Measurements from ENCODE around the gene C15orf39. TPM values are rescaled to one million over a fixed set of nuclear protein-coding genes. Genes with fewer than 3 reads are reported as not detected.
"Not testable (repeated sequence)": the region's sequence is repeated elsewhere in the genome, so short reads cannot be mapped to it uniquely, and the experiment has no call there.

C15orf39 gene
- total and polyA plus RNA-seq, 2 experiments from 2014 or later: 13.4 to 54.1 TPM

DNA sequence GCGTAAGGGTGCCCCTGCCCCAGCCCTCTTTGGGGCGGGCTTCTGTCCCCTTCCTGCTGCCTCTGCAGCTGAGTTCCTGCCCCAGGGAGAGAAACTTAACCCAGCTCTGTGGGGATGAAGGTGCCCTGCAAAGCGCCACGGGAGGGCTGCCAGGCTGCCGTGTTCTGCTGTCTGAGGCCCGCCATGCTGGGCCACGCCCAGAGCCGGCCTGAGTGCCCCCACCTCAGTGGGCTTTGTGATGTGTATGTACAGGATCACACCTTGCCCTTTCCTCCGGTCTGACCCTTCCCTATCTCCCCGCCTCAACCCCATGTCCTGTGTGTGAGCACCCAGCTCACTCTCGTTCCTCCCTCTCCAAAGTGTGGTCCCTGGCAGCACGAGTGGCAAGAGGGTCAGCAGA, 22.6 kb downstream of the C15orf39 start (continued):
- TF ChIP-seq, protein P1, sequence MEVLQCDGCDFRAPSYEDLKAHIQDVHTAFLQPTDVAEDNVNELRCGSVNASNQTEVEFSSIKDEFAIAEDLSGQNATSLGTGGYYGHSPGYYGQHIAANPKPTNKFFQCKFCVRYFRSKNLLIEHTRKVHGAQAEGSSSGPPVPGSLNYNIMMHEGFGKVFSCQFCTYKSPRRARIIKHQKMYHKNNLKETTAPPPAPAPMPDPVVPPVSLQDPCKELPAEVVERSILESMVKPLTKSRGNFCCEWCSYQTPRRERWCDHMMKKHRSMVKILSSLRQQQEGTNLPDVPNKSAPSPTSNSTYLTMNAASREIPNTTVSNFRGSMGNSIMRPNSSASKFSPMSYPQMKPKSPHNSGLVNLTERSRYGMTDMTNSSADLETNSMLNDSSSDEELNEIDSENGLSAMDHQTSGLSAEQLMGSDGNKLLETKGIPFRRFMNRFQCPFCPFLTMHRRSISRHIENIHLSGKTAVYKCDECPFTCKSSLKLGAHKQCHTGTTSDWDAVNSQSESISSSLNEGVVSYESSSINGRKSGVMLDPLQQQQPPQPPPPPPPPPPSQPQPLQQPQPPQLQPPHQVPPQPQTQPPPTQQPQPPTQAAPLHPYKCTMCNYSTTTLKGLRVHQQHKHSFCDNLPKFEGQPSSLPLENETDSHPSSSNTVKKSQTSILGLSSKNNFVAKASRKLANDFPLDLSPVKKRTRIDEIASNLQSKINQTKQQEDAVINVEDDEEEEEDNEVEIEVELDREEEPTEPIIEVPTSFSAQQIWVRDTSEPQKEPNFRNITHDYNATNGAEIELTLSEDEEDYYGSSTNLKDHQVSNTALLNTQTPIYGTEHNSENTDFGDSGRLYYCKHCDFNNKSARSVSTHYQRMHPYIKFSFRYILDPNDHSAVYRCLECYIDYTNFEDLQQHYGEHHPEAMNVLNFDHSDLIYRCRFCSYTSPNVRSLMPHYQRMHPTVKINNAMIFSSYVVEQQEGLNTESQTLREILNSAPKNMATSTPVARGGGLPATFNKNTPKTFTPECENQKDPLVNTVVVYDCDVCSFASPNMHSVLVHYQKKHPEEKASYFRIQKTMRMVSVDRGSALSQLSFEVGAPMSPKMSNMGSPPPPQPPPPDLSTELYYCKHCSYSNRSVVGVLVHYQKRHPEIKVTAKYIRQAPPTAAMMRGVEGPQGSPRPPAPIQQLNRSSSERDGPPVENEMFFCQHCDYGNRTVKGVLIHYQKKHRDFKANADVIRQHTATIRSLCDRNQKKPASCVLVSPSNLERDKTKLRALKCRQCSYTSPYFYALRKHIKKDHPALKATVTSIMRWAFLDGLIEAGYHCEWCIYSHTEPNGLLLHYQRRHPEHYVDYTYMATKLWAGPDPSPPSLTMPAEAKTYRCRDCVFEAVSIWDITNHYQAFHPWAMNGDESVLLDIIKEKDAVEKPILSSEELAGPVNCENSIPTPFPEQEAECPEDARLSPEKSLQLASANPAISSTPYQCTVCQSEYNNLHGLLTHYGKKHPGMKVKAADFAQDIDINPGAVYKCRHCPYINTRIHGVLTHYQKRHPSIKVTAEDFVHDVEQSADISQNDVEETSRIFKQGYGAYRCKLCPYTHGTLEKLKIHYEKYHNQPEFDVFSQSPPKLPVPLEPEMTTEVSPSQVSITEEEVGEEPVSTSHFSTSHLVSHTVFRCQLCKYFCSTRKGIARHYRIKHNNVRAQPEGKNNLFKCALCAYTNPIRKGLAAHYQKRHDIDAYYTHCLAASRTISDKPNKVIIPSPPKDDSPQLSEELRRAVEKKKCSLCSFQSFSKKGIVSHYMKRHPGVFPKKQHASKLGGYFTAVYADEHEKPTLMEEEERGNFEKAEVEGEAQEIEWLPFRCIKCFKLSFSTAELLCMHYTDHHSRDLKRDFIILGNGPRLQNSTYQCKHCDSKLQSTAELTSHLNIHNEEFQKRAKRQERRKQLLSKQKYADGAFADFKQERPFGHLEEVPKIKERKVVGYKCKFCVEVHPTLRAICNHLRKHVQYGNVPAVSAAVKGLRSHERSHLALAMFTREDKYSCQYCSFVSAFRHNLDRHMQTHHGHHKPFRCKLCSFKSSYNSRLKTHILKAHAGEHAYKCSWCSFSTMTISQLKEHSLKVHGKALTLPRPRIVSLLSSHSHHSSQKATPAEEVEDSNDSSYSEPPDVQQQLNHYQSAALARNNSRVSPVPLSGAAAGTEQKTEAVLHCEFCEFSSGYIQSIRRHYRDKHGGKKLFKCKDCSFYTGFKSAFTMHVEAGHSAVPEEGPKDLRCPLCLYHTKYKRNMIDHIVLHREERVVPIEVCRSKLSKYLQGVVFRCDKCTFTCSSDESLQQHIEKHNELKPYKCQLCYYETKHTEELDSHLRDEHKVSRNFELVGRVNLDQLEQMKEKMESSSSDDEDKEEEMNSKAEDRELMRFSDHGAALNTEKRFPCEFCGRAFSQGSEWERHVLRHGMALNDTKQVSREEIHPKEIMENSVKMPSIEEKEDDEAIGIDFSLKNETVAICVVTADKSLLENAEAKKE (CRISPR knock-in tag; IDR thresholded peaks at IDR 0.05): no peak
- no peak for TF ChIP-seq CREB1 (CRISPR knock-in tag; IDR thresholded peaks at IDR 0.05; ENCODE audit: low read depth)
- TF ChIP-seq ZNF331 (CRISPR knock-in tag; IDR thresholded peaks at IDR 0.05; ENCODE audit: low read depth): no peak
- TF ChIP-seq STAT1 (IDR thresholded peaks at IDR 0.05; ENCODE audit: unreplicated experiment): no peak

DNA sequence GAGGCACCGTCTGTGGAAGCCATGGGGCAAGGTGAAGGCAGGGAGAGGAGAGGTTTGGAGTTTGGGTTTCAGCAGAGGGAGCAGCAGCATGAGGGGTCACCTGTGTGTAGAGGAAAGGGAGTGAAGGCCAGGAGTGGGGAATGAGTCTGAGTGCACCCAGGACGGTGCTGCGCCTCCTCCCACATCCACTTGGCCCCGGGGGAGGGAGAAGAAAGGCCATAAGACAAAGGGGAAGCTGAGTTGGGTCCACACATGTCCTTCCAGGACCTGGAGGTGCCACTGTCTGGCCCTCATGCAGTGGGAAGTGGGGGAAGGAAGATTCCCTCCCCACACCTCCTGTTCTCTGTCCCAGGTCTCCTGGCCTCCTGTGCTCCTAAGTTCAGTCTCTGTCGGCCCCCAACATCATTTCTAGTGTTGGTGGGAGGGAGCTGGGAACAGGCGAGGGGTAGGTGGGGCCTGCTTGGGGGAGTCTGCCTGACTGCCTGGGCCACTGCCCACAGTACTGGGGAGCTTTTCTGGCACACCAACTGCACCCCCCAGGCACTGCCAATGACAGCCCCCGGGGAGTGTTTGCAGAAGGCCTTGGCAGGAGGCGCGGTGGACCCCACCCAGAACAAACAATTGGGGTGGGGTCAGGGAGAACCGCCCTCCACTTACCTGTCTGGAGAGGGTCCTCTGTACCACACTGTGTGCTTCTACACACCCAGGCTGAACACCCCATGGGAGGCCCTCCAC, 23.6 kb downstream of the C15orf39 start:
- not testable (repeated sequence) for ATAC-seq; H3K36me3 ChIP-seq (ENCODE audit: insufficient read depth)

More for the DNA sequence above, 23.6 kb downstream of the C15orf39 start:
- not testable (repeated sequence) for DNase-seq (ENCODE audit: low spot score); H3K27ac ChIP-seq (ENCODE audit: low read depth); H3K36me3 Mint-ChIP-seq (ENCODE audit: low read depth); H3K27me3 ChIP-seq (ENCODE audit: insufficient read depth); H3K4me3 ChIP-seq; H4K20me1 ChIP-seq (replicated peaks; ENCODE audit: insufficient read depth); H3K9me3 Mint-ChIP-seq; H3K4me2 ChIP-seq; H3K9me2 ChIP-seq (ENCODE audit: insufficient read depth); H3F3A ChIP-seq (replicated peaks; ENCODE audit: low read depth); H2AFZ ChIP-seq; H3K27ac Mint-ChIP-seq; H3K4me1 Mint-ChIP-seq; H3K79me2 ChIP-seq (replicated peaks; ENCODE audit: insufficient read depth); H3K4me3 Mint-ChIP-seq; H3K4me1 ChIP-seq (ENCODE audit: insufficient read depth)
- peaks cover 14% of the 10 kb centered on the region for H3K27me3 Mint-ChIP-seq (ENCODE audit: insufficient read depth, low read depth, poor library complexity)

All from GM23338 (cell line).